Iris pigment epithelial cell (primary cell): ENCODE measurements around the gene ARVCF.

Experiments
- DNase-seq: peaks from one replicate; pipeline ENCODE4 v3.0.0-alpha.2; 2011; ENCODE audit warnings: low read depth

Gene ARVCF, protein sequence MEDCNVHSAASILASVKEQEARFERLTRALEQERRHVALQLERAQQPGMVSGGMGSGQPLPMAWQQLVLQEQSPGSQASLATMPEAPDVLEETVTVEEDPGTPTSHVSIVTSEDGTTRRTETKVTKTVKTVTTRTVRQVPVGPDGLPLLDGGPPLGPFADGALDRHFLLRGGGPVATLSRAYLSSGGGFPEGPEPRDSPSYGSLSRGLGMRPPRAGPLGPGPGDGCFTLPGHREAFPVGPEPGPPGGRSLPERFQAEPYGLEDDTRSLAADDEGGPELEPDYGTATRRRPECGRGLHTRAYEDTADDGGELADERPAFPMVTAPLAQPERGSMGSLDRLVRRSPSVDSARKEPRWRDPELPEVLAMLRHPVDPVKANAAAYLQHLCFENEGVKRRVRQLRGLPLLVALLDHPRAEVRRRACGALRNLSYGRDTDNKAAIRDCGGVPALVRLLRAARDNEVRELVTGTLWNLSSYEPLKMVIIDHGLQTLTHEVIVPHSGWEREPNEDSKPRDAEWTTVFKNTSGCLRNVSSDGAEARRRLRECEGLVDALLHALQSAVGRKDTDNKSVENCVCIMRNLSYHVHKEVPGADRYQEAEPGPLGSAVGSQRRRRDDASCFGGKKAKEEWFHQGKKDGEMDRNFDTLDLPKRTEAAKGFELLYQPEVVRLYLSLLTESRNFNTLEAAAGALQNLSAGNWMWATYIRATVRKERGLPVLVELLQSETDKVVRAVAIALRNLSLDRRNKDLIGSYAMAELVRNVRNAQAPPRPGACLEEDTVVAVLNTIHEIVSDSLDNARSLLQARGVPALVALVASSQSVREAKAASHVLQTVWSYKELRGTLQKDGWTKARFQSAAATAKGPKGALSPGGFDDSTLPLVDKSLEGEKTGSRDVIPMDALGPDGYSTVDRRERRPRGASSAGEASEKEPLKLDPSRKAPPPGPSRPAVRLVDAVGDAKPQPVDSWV

GRCh38 chr22:20016734-20017621 lies at the start of gene ARVCF:
ARVCF (minus strand) TSS chr22:20016823; CDS start chr22:19990794, 26,029 bp downstream.
- peak; percentile 85 for DNase-seq

GRCh38 chr22:20065896-20066616 lies 49.4 kb upstream of the ARVCF start:
- no peak for DNase-seq

DNA sequence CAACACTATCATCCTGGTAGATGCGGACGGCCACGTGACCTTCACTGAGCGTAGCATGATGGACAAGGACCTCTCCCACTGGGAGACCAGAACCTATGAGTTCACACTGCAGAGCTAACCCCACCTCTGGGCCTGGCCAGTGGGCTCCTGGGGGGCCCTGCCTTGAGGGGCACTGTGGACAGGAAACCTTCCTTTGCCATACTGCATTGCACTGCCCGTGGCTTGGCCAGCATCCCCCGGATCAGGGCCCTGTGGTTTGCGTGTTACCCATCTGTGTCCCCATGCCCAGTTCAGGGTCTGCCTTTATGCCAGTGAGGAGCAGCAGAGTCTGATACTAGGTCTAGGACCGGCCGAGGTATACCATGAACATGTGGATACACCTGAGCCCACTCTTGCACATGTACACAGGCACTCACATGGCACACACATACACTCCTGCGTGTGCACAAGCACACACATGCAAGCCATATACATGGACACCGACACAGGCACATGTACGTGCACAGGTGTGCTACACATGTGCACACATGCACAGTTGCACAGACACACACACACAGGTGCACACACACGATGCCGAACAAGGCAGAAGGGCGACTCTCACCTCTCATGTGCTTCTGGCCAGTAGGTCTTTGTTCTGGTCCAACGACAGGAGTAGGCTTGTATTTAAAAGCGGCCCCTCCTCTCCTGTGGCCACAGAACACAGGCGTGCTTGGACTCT lies 48.1 kb upstream of the ARVCF start:
- no peak for DNase-seq

DNA sequence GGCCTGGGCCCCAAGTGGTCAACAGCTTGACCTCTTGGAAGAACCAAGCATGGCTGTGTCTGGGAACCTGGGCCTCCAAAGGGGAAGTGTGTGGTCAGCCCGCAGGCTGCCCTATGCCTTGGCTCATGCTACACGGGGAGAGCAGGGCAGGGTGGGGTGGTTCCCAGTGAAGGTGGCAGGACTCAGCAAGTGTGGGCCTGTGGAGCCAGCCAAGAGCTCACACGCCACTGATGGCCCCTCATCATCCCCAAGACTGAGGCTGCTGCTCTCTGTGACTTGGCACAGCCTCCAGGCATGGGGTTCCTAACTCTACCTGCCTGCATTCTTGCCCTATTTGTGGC lies 47.5 kb upstream of the ARVCF start:
- DNase-seq: no peak

DNA sequence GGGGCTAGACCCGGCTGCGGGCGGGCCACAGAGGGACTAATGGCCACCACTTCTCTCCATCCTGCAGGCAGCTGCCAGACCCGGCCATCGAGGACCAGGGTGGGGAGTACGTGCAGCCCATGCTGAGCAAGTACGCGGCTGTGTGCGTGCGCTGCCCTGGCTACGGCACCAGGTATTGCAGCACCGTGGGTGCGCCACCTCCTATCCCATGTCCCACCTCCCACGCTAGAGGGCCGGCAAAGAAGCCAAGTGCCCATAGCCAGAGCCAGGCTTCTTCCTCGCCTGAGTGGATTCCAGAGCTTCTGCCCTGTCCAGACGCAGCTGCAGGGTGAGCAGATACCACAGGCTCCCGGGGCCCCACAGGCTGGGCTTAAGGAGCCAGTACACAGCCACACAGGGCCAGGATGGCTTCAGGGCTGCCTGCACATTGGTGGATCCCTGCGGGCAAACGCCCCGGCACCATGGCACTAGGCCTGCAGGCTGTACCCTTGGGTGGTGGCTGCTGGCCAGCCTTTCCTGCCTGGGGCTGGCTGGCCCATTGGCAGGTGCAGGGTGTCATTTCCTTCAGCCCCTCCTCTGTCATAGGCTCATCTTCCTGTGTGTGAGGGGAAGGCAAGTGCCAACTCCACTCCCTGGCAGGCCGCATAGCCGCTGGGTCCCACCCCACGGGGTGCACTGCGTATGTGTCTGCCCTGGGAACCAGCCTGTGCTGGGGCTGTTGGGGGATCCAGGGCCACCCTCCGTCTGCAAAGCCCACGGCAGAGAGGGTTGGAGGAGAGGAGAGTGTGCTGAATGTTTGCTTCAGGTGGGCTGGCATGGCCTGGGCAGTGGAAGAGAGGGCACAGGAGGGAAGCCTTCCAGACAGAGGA lies 46.9 kb upstream of the ARVCF start:
- no peak for DNase-seq

DNA sequence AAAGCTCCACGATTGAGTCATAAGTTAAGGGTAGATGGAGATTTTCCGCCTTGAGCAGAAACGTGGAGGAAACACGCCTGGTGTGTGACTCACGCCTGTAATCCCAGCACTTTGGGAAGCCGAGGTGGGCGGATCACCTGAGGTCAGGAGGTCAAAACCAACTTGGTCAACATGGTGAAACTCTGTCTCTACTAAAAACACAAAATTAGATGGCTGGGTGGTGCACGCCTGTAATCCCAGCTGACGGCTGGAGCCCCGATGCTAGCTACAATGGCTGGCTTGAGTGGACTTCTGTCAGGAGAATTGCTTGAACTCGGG lies 46.1 kb upstream of the ARVCF start:
- DNase-seq: peak; percentile 91

- no peak for DNase-seq
Observed at GRCh38 chr22:20062043-20062765, 45.6 kb upstream of the ARVCF start.

DNA sequence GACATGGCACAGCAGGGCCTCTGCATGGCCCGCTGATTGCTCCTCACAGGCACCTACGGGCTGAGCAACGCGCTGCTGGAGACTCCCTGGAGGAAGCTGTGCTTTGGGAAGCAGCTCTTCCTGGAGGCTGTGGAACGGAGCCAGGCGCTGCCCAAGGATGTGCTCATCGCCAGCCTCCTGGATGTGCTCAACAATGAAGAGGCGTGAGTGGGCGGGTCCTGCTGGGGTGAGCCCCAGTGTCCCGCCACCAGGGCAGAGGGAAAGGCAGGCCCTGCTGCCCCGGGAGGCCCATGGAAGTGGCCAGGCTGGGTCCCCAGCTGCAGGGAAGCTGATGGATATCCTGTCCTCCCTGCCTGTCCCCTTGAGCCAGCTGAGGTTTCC lies 44.8 kb upstream of the ARVCF start:
- DNase-seq: peak; percentile 36

GRCh38 chr22:20060700-20061480 lies 44.3 kb upstream of the ARVCF start:
- DNase-seq: no peak

GRCh38 chr22:20058989-20059770 lies 42.6 kb upstream of the ARVCF start:
- no peak for DNase-seq

GRCh38 chr22:20057596-20058268 lies 41.1 kb upstream of the ARVCF start:
- DNase-seq: no peak

- DNase-seq: no peak
Observed at GRCh38 chr22:20056696-20057386, 40.2 kb upstream of the ARVCF start.

GRCh38 chr22:20056161-20056560 lies 39.5 kb upstream of the ARVCF start:
- DNase-seq: no peak

DNA sequence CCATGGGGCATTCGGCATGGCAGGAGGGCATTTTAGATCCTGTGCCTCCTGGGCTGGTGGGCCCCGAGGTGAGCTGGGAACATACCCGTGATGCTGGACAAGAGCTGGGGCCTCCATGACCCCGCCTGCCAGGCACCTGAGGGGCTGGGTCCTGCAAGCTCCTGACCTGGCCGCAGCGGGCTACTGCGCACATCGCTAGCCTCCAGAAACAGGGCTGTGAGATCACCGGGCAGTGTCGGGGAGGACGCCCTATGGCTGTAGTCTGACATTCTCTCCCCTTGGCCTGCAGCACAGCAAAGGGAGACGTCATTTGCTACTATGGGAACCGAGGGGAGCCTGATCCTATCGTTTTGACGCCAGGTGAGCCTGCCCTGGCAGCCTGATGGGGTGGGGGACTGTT lies 39.0 kb upstream of the ARVCF start:
- no peak for DNase-seq

DNA sequence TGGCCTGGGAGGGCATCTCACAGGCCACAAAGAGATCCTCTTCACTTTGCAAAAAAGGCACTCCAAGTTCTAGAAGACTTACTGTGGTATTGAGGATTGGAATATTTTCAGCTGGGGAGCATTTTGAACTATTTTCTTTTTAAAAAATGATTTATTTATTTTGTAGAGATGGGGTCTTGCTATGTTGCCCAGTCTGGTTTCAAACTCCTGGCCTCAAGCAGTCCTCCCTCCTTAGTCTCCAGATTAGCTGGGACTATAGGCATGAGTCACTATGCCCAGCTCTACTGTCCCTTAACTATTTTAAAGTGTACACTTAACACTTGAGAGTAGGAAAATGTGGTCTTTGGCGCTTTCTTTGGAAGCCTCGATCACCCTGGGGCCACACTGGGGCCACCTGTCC lies 38.5 kb upstream of the ARVCF start:
- DNase-seq: no peak

- no peak for DNase-seq
Observed at GRCh38 chr22:20054485-20054884, 37.9 kb upstream of the ARVCF start.
